Spleen (tissue), 7 donors: ENCODE results near the gene CBS.

Experiments
- POLR2A ChIP-seq, 3 donors: fragments of 450-650 bp; IDR thresholded peaks; one replicate each; pipeline ENCODE4 v1.5.1; 2017; ENCODE audit warnings: antibody characterized with exemption in 3 of 3, mild to moderate bottlenecking in 1 of 3
- POLR2AphosphoS5 ChIP-seq, 3 donors: sonication (generic); formaldehyde crosslinking; IDR thresholded peaks; one replicate each; pipeline ENCODE4 v1.5.1; 2017; ENCODE audit warnings: antibody characterized with exemption in 3 of 3
- TF ChIP-seq, protein P1 (sequence below), 11 experiments: fragments of 200-600 bp in 7 of 11; fragments of 450-650 bp in 4 of 11; sonication (generic) in 4 of 11; IDR thresholded peaks in 8 of 11; conservative IDR thresholded peaks in 3 of 11; 1 replicate in 7 of 11; 2 replicates in 4 of 11; pipeline versions ENCODE4 v1.4.0 to v1.8.0; 2016 to 2021; ENCODE audit warnings: antibody characterized with exemption in 11 of 11, inconsistent platforms in 4 of 11, mild to moderate bottlenecking in 1 of 11
- donor health status: DM: no; HTN: no; CAD: no; lungs with moderate emphysema.
- donor health status: DM: no; HTN: no; CAD: no.
- donor health status: DM: no; HTN: no; CAD: no.

DNA sequence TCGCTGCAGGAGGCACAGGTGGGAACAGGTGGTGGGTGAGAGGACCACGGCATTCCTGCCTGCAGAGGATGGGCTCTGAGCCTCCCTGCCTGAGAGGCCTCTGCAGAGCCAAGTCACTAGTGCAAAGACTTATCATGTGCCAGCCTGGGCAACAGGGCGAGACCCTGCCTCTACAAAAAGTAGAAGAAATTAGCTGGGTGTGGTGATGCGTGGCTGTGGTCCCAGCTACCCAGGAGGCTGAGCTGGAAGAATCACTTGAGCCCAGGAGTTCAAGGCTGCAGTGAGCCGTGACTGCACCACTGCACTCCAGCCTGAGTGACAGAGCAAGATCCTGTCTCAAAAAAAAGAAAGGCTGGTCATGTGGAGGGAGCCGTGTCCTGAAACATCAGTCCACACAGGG is 54.9 kb downstream of the CBS start:
- TF ChIP-seq, protein P1, sequence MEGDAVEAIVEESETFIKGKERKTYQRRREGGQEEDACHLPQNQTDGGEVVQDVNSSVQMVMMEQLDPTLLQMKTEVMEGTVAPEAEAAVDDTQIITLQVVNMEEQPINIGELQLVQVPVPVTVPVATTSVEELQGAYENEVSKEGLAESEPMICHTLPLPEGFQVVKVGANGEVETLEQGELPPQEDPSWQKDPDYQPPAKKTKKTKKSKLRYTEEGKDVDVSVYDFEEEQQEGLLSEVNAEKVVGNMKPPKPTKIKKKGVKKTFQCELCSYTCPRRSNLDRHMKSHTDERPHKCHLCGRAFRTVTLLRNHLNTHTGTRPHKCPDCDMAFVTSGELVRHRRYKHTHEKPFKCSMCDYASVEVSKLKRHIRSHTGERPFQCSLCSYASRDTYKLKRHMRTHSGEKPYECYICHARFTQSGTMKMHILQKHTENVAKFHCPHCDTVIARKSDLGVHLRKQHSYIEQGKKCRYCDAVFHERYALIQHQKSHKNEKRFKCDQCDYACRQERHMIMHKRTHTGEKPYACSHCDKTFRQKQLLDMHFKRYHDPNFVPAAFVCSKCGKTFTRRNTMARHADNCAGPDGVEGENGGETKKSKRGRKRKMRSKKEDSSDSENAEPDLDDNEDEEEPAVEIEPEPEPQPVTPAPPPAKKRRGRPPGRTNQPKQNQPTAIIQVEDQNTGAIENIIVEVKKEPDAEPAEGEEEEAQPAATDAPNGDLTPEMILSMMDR (IDR thresholded peaks at IDR 0.05 in 8 of 11, conservative IDR thresholded peaks at IDR 0.05 in 3 of 11): no peak
- no peak for TF ChIP-seq POLR2AphosphoS5 (IDR thresholded peaks at IDR 0.05)
- no peak for TF ChIP-seq POLR2A (IDR thresholded peaks at IDR 0.05)
